ENCODE results near the gene CEP68. TPM values are rescaled to one million over a fixed set of nuclear protein-coding genes. Genes with fewer than 3 reads are reported as not detected.

The CEP68 gene
- total RNA-seq, 2 experiments from 2014 or later: 6.0 to 6.3 TPM

DNA sequence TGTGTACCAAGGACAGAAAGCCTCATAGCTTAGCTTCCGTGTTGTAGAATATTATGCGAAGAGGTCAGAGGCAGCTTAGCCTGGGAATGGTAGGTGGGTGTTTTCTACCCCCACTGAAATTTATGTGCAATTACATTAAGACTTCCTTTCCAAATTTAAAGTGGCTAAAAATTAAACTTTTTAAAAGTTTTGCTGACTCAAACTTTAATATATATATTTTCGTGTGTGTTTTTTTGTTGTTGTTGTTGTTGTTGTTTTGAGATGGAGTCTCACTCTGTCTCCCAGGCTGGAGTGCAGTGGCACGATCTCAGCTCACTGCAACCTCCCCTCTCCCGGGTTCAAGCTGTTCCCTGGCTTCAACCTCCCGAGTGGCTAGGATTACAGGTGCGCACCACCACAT, 77.9 kb downstream of the CEP68 start:
- DNase-seq (no peak), ATAC-seq (no peak)
- Mint-ChIP-seq H3K9me3 (no peaks in the 10 kb centered on the region), H3K27ac (no peak overlapping the region), H3K36me3 (ENCODE audit: low read depth) (peaks cover 2% of the 10 kb centered on the region), H3K4me3 (no peak overlapping the region), H3K4me1 (ENCODE audit: low read depth) (peaks cover 5% of the 10 kb centered on the region), H3K27me3 (no peaks in the 10 kb centered on the region)
- TF ChIP-seq, protein P1, sequence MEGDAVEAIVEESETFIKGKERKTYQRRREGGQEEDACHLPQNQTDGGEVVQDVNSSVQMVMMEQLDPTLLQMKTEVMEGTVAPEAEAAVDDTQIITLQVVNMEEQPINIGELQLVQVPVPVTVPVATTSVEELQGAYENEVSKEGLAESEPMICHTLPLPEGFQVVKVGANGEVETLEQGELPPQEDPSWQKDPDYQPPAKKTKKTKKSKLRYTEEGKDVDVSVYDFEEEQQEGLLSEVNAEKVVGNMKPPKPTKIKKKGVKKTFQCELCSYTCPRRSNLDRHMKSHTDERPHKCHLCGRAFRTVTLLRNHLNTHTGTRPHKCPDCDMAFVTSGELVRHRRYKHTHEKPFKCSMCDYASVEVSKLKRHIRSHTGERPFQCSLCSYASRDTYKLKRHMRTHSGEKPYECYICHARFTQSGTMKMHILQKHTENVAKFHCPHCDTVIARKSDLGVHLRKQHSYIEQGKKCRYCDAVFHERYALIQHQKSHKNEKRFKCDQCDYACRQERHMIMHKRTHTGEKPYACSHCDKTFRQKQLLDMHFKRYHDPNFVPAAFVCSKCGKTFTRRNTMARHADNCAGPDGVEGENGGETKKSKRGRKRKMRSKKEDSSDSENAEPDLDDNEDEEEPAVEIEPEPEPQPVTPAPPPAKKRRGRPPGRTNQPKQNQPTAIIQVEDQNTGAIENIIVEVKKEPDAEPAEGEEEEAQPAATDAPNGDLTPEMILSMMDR (IDR thresholded peaks at IDR 0.05): no peak
- CTCF ChIA-PET: interaction anchor here (0.6 to 3.5 kb wide), 6 partner anchors 9 to 216 kb away, joined by 3 to 17 read pairs (median 4); no protein-coding TSS in a partner anchor
- intact Hi-C loops (cut with micrococcal nuclease): no loop called here
- POLR2A ChIA-PET: interaction anchor here (0.8 to 1.1 kb wide), 2 partner anchors 67 to 297 kb away, joined by 3 read pairs; no protein-coding TSS in a partner anchor

- CTCF ChIA-PET: interaction anchor here (3.0 kb wide), 1 partner anchor 71 kb away, joined by 11 read pairs; no protein-coding TSS in a partner anchor
- no peaks in the 10 kb centered on the region for H3K9me3 Mint-ChIP-seq
- no peaks in the 10 kb centered on the region for H3K27me3 Mint-ChIP-seq
- TF ChIP-seq, protein P1 (IDR thresholded peaks at IDR 0.05): no peak
- no peak for DNase-seq
- peaks cover 1% of the 10 kb centered on the region for H3K4me1 Mint-ChIP-seq (ENCODE audit: low read depth)
- H3K27ac Mint-ChIP-seq: no peak overlapping the region
- no peak for ATAC-seq
- POLR2A ChIA-PET: no interaction called here
- no peaks in the 10 kb centered on the region for H3K36me3 Mint-ChIP-seq (ENCODE audit: low read depth)
- intact Hi-C loops (cut with micrococcal nuclease): no loop called here
- no peak overlapping the region for H3K4me3 Mint-ChIP-seq
Observed at GRCh38 chr2:65136253-65136652, 80.0 kb downstream of the CEP68 start.

Other genes starting within 250 kb of the CEP68 start
- 10 to 100 TPM; 14.6 to 14.9 TPM for gene SLC1A4, start 67.0 kb upstream of the CEP68 start, total RNA-seq
- 10 to 100 TPM; 71.8 to 75.8 TPM for gene RAB1A, start 73.7 kb downstream of the CEP68 start, total RNA-seq
- 100 to 1,000 TPM; 331 to 341 TPM for gene ACTR2, start 171.4 kb downstream of the CEP68 start, total RNA-seq

Data from activated CD8-positive, alpha-beta T cell treated with anti-CD3 and anti-CD28 coated beads for 36 hours (primary cell).